ENCODE data around the gene ATP10A. TPM values are rescaled to one million over a fixed set of nuclear protein-coding genes. Genes with fewer than 3 reads are reported as not detected.
A peak's percentile ranks its signal among the peaks of the same experiment; 100 is the strongest.

ATP10A gene
- total and polyA plus RNA-seq, 2 of the 8 experiments (the other 6 are each of a cell fraction or from before 2014, with no cell fraction given): 2.0 to 2.8 TPM

- no peak overlapping the region for H4K8ac ChIP-seq (ENCODE audit: extremely low read depth, insufficient read depth, low read length)
Measured at GRCh38 chr15:25659251-25659650, 203.9 kb downstream of the ATP10A start.

More at GRCh38 chr15:25659251-25659650, 203.9 kb downstream of the ATP10A start:
- Histone ChIP-seq H3K4me1 (replicated peaks in 1 of 4; ENCODE audit: control insufficient read depth in 3 of 4, insufficient read depth in 4 of 4, low read length in 3 of 4) (peaks cover 0 to 15% (median 13%) of the 10 kb centered on the region in 4 experiments; a peak in 5 of 7 replicates), H2BK20ac (ENCODE audit: low read length) (no peak overlapping the region), H3K56ac (replicated peaks; ENCODE audit: insufficient read length, low read depth, low read length) (no peak overlapping the region), H3K18ac (ENCODE audit: extremely low read depth, low read length) (no peak overlapping the region), H3K27ac (ENCODE audit: low read depth, low read length) (no peak overlapping the region), H3K9me3 (ENCODE audit: insufficient read depth in 2 of 2, low read depth in 1 of 2, low read length in 1 of 2) (no peaks in the 10 kb centered on the region; a peak in 2 of 4 replicates), H2BK5ac (ENCODE audit: low read depth, low read length) (no peak overlapping the region), H3K23me2 (ENCODE audit: low read depth, low read length) (no peaks in the 10 kb centered on the region), H3K36me3 (ENCODE audit: control insufficient read depth in 2 of 4, insufficient read depth in 4 of 4, low read length in 3 of 4) (no peaks in the 10 kb centered on the region), H3K79me2 (ENCODE audit: control insufficient read depth in 1 of 2, insufficient read depth in 2 of 2, low read length in 2 of 2) (no peaks in the 10 kb centered on the region), H4K91ac (replicated peaks; ENCODE audit: insufficient read length, low read length) (peak overlapping the region; percentile 47), H4K5ac (ENCODE audit: insufficient read length, low read depth, low read length) (no peak overlapping the region), H2BK120ac (replicated peaks; ENCODE audit: low read depth, low read length) (no peak overlapping the region), H3K4ac (replicated peaks; ENCODE audit: insufficient read length, low read depth, low read length) (no peak overlapping the region), H3K79me1 (ENCODE audit: low read depth, low read length) (no peaks in the 10 kb centered on the region), H3K23ac (ENCODE audit: insufficient read length) (no peak overlapping the region), H4K20me1 (replicated peaks in 1 of 2; ENCODE audit: control insufficient read depth in 1 of 2, insufficient read depth in 2 of 2, low read length in 2 of 2) (no peaks in the 10 kb centered on the region), H3K27me3 (replicated peaks in 1 of 4; ENCODE audit: control insufficient read depth in 3 of 4, extremely low read depth in 1 of 4, insufficient read depth in 3 of 4, low read length in 3 of 4) (peaks cover 0 to 2% (median 1%) of the 10 kb centered on the region in 4 experiments; a peak in 3 of 7 replicates), H3K4me2 (ENCODE audit: insufficient read depth in 1 of 2, low read depth in 2 of 2, low read length in 2 of 2) (no peak overlapping the region), H3K14ac (ENCODE audit: insufficient read length) (no peak overlapping the region), H2BK15ac (ENCODE audit: low read length) (no peak overlapping the region), H3K9ac (replicated peaks in 1 of 4; ENCODE audit: extremely low read depth in 1 of 4, low read depth in 3 of 4, low read length in 3 of 4) (no peak overlapping the region), H2BK12ac (ENCODE audit: low read depth, low read length) (no peak overlapping the region), H2AFZ (ENCODE audit: low read length) (no peak overlapping the region), H3K4me3 (ENCODE audit: extremely low read depth in 1 of 4, insufficient read depth in 2 of 4, low read depth in 3 of 4, low read length in 4 of 4) (no peak overlapping the region), H2AK5ac (ENCODE audit: low read depth, low read length) (no peak overlapping the region)
- TF ChIP-seq RFX5 (IDR thresholded peaks at IDR 0.05; ENCODE audit: borderline replicate concordance, low read depth, low read length): no peak
- no peak for TF ChIP-seq GABPA (IDR thresholded peaks at IDR 0.05; ENCODE audit: borderline replicate concordance, insufficient read depth, low read length)
- no peak for TF ChIP-seq HDAC6 (IDR thresholded peaks at IDR 0.05; ENCODE audit: low read depth, low read length)
- TF ChIP-seq TAF7 (optimal IDR thresholded peaks at IDR 0.05; ENCODE audit: borderline replicate concordance, low read depth, low read length): no peak
- CTCF ChIA-PET (ENCODE audit: partially characterized antibody): interaction anchor here (1.3 to 1.4 kb wide), 2 partner anchors 11 to 37 kb away, joined by 3 read pairs; no protein-coding TSS in a partner anchor
- POLR2A ChIA-PET (ENCODE audit: partially characterized antibody): no interaction called here
- FAIRE-seq (no peak), DNase-seq (ENCODE audit: low read depth in 1 of 2, low spot score in 2 of 2) (no peak)
- 89% methylated on average over 10 of the region's 12 CpGs; no CpG with 5 or more reads in 1 of the 2 experiments for WGBS, 2 experiments (ENCODE audit: extremely low coverage in 1 of 2, insufficient coverage in 1 of 2, insufficient read length in 1 of 2, insufficient replicate concordance in 2 of 2, low coverage in 1 of 2, low lambda C conversion rate in 2 of 2, missing lambda C conversion rate in 1 of 2)

Measured in H1 (cell line).